Measurements from ENCODE around the gene CEP97.
"Not testable (repeated sequence)": the region's sequence is repeated elsewhere in the genome, so short reads cannot be mapped to it uniquely, and the experiment has no call there.

CEP97 gene

GRCh38 chr3:101701696-101702634 is 22.4 kb upstream of the CEP97 start:
- DNase-seq (ENCODE audit: low read depth) = no peak

GRCh38 chr3:101702726-101703125 is 21.7 kb upstream of the CEP97 start:
- no peak for DNase-seq (ENCODE audit: low read depth)

GRCh38 chr3:101703169-101703568 is 21.2 kb upstream of the CEP97 start:
- DNase-seq (ENCODE audit: low read depth) = no peak

GRCh38 chr3:101704639-101705038 is 19.8 kb upstream of the CEP97 start:
- not testable (repeated sequence) for DNase-seq (ENCODE audit: low read depth)

- no peak for DNase-seq (ENCODE audit: low read depth)
These were observed 15.3 kb upstream of the CEP97 start for GRCh38 chr3:101709126-101709525.

- no peak for DNase-seq (ENCODE audit: low read depth)
These were observed 6.0 kb upstream of the CEP97 start for GRCh38 chr3:101718455-101718854.

GRCh38 chr3:101719604-101720185 is 4.7 kb upstream of the CEP97 start:
- DNase-seq (ENCODE audit: low read depth) = no peak

GRCh38 chr3:101720851-101721840 is 3.3 kb upstream of the CEP97 start:
- DNase-seq (ENCODE audit: low read depth) = no peak

GRCh38 chr3:101722394-101723173 is 1.8 kb upstream of the CEP97 start:
- no peak for DNase-seq (ENCODE audit: low read depth)

GRCh38 chr3:101725194-101725889 is 928 bp downstream of the CEP97 start:
- DNase-seq (ENCODE audit: low read depth) = no peak

GRCh38 chr3:101725890-101726275 is 1.5 kb downstream of the CEP97 start:
- no peak for DNase-seq (ENCODE audit: low read depth)

- DNase-seq (ENCODE audit: low read depth) = no peak
These were observed 5.2 kb downstream of the CEP97 start for GRCh38 chr3:101729586-101729985.

- no peak for DNase-seq (ENCODE audit: low read depth)
These were observed 6.4 kb downstream of the CEP97 start for GRCh38 chr3:101730839-101731238.

GRCh38 chr3:101732240-101732641 is 7.8 kb downstream of the CEP97 start:
- no peak for DNase-seq (ENCODE audit: low read depth)

GRCh38 chr3:101735833-101736232 is 11.4 kb downstream of the CEP97 start:
- no peak for DNase-seq (ENCODE audit: low read depth)

GRCh38 chr3:101741914-101742313 is 17.5 kb downstream of the CEP97 start:
- not testable (repeated sequence) for DNase-seq (ENCODE audit: low read depth)

GRCh38 chr3:101744811-101745210 is 20.4 kb downstream of the CEP97 start:
- no peak for DNase-seq (ENCODE audit: low read depth)

- DNase-seq (ENCODE audit: low read depth) = not testable (repeated sequence)
These were observed 21.5 kb downstream of the CEP97 start for GRCh38 chr3:101745934-101746333.

- DNase-seq (ENCODE audit: low read depth) = not testable (repeated sequence)
These were observed 29.1 kb downstream of the CEP97 start for GRCh38 chr3:101753386-101754113.

GRCh38 chr3:101758224-101758623 is 33.8 kb downstream of the CEP97 start:
- DNase-seq (ENCODE audit: low read depth) = no peak
